DND-41 (cell line): ENCODE measurements around the gene GPR132.

Source experiments
- EZH2 ChIP-seq: IDR thresholded peaks from 3 replicates; pipeline ENCODE4 v1.6.1; 2012; ENCODE audit warnings: borderline replicate concordance, low read depth, mild to moderate bottlenecking, moderate library complexity, low read length, inconsistent platforms; ENCODE audit not compliant: severe bottlenecking
- TF ChIP-seq, protein P1 (sequence below): IDR thresholded peaks from 2 replicates; pipeline ENCODE4 v1.5.1; 2012; ENCODE audit warnings: borderline replicate concordance, low read length, moderate library complexity, mild to moderate bottlenecking; ENCODE audit not compliant: poor library complexity, severe bottlenecking; ENCODE audit errors: extremely low read depth

DNA sequence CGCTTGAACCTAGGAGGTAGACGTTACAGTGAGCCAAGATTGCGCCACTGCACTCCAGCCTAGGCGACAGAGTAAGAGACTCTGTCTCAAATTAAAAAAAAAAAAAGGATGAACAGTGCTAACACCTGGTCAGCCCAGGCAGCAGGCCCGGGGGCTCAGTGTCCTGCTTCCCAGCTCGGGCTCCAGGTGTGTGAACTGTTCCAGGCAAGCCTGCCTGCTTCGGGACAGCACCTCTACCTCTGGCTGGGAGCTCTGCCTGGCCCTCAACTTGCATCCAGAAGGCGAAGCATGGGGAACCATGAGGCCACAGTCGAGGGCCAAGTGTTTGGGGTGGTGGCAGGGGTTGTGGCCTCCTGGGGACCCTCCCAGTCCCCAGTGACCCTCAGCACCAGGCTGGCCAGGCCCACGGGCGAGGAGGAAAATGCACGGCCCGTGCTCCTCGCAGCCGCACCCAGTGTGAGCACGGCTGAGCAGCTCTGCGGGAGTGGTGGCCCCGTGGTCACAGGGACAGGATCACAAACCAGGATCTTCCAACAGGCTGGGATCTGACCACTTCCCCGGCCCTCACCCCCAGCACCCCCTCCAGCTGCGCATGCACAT is 59.8 kb downstream of the GPR132 start:
- TF ChIP-seq, protein P1, sequence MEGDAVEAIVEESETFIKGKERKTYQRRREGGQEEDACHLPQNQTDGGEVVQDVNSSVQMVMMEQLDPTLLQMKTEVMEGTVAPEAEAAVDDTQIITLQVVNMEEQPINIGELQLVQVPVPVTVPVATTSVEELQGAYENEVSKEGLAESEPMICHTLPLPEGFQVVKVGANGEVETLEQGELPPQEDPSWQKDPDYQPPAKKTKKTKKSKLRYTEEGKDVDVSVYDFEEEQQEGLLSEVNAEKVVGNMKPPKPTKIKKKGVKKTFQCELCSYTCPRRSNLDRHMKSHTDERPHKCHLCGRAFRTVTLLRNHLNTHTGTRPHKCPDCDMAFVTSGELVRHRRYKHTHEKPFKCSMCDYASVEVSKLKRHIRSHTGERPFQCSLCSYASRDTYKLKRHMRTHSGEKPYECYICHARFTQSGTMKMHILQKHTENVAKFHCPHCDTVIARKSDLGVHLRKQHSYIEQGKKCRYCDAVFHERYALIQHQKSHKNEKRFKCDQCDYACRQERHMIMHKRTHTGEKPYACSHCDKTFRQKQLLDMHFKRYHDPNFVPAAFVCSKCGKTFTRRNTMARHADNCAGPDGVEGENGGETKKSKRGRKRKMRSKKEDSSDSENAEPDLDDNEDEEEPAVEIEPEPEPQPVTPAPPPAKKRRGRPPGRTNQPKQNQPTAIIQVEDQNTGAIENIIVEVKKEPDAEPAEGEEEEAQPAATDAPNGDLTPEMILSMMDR: no peak
- no peak for TF ChIP-seq EZH2
